A673 (cell line): ENCODE results near the gene HERPUD2. TPM values are rescaled to one million over a fixed set of nuclear protein-coding genes. Genes with fewer than 3 reads are reported as not detected.
"Not testable (repeated sequence)": the region's sequence is repeated elsewhere in the genome, so short reads cannot be mapped to it uniquely, and the experiment has no call there.

Experiments
- BruUV-seq: library from RNA; stranded (reverse); fragments of 400-500 nt; replicated peaks from 2 replicates; lab custom pipeline; 2021; lab: Mats Ljungman, UMichigan
- CTCF ChIA-PET: fragments of 300-600 bp; sonication (Branson Sonifier 250); formaldehyde crosslinking; loops from one replicate; lab custom pipeline; 2022; ENCODE audit warnings: antibody characterized with exemption; lab: Charles Lee
- POLR2A ChIA-PET: fragments of 300-600 bp; sonication (Branson Sonifier 250); formaldehyde crosslinking; loops from one replicate; lab custom pipeline; 2022; ENCODE audit warnings: antibody characterized with exemption; ENCODE audit not compliant: low non-redundant PET; lab: Charles Lee
- DNase-seq: peaks from one replicate; pipeline ENCODE4 v3.0.0-alpha.2; 2015; ENCODE audit warnings: low spot score
- H3K27ac ChIP-seq: fragments of 200-600 bp; sonication (generic); 2 replicates; pipeline ENCODE4 v1.5.1; 2016; ENCODE audit warnings: mixed run types, low read depth, mild to moderate bottlenecking, mixed read lengths, antibody characterized with exemption, low read length; ENCODE audit not compliant: poor library complexity, severe bottlenecking
- H3K27me3 ChIP-seq: fragments of 200-600 bp; sonication (generic); replicated peaks from 2 replicates; pipeline ENCODE4 v1.6.1; 2017; ENCODE audit warnings: mixed run types, low read depth, mild to moderate bottlenecking, mixed read lengths, antibody characterized with exemption, low read length; ENCODE audit not compliant: insufficient read depth, poor library complexity
- H3K36me3 ChIP-seq: fragments of 200-600 bp; sonication (generic); 2 replicates; pipeline ENCODE4 v1.6.1; 2016; ENCODE audit warnings: mixed run types, mild to moderate bottlenecking, mixed read lengths, antibody characterized with exemption, low read length; ENCODE audit not compliant: insufficient read depth, poor library complexity, severe bottlenecking
- H3K4me1 ChIP-seq: fragments of 200-600 bp; sonication (generic); 2 replicates; pipeline ENCODE4 v1.6.1; 2017; ENCODE audit warnings: mixed run types, mild to moderate bottlenecking, mixed read lengths, antibody characterized with exemption, low read length; ENCODE audit not compliant: insufficient read depth, poor library complexity, severe bottlenecking
- H3K4me3 ChIP-seq: fragments of 200-600 bp; sonication (generic); 2 replicates; pipeline ENCODE4 v1.5.1; 2016; ENCODE audit warnings: low read depth, mixed run types, mild to moderate bottlenecking, mixed read lengths, low read length; ENCODE audit not compliant: poor library complexity, severe bottlenecking
- H3K9me3 ChIP-seq: fragments of 200-600 bp; sonication (generic); 2 replicates; pipeline ENCODE4 v1.6.1; 2016; ENCODE audit warnings: mixed run types, low read depth, mild to moderate bottlenecking, mixed read lengths, antibody characterized with exemption, low read length; ENCODE audit not compliant: poor library complexity, severe bottlenecking
- EZH2 ChIP-seq: fragments of 200-600 bp; sonication (generic); IDR thresholded peaks from 2 replicates; pipeline ENCODE4 v1.6.1; 2017; ENCODE audit warnings: borderline replicate concordance, low read depth, mild to moderate bottlenecking, mixed read lengths, antibody characterized with exemption, low read length; ENCODE audit not compliant: poor library complexity, severe bottlenecking
- intact Hi-C: fragments of 100-400 bp; cut with micrococcal nuclease; formaldehyde crosslinking; loops from one replicate; pipeline ENCODE4 v1.10.0; 2022; ENCODE audit not compliant: unreplicated experiment
- total RNA-seq: library from RNA; stranded (reverse); gene quantifications from 2 replicates; pipeline ENCODE4 v1.2.3, GENCODE V29; 2021
- TF ChIP-seq, protein P1 (sequence below): fragments of 300-800, 200-600 bp; sonication (generic); conservative IDR thresholded peaks from 2 replicates; pipeline ENCODE4 v1.5.1; 2017; ENCODE audit warnings: low read depth, mild to moderate bottlenecking, antibody characterized with exemption, low read length, moderate library complexity, mixed read lengths

HERPUD2 gene
- total RNA-seq, 1 experiment from 2014 or later = 23.3 TPM

DNA sequence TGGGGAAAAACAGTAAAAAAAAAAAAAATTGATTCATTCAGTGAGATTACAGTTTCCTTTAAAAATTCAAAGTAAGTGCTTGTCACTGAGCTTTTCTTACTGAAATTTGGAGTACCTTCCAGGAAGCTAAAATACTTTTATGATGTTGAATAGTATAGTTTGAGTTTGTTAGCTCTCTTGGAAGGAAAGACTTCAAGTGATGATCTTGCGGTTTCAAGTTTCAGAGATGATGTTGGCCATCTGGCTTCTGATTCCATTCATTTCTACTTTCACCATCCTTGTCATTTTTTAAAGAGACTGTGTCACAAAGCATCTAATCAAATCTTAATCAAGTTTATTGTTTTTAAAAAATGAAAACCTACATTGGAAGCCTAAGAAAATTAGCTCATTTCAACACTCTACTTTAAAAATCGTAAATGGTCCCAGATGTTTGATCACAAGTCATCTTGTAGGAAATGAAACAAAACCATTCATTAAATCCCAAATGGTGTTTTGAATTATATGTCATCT is 4.9 kb upstream of the HERPUD2 start:
- intact Hi-C loops = no loop called here
- H3K4me3 ChIP-seq = no peak overlapping the region
- DNase-seq = no peak
- H3K27me3 ChIP-seq = no peaks in the 10 kb centered on the region
- no peak overlapping the region for H3K27ac ChIP-seq
- no peaks in the 10 kb centered on the region for H3K36me3 ChIP-seq
- ChIA-PET POLR2A (interaction anchor here (0.6 kb wide), 1 partner anchor 12 kb away, joined by 7 read pairs; no protein-coding TSS in a partner anchor), CTCF (interaction anchor here (0.6 kb wide), 1 partner anchor 1599 kb away, joined by 3 read pairs; no protein-coding TSS in a partner anchor)
- TF ChIP-seq, protein P1, sequence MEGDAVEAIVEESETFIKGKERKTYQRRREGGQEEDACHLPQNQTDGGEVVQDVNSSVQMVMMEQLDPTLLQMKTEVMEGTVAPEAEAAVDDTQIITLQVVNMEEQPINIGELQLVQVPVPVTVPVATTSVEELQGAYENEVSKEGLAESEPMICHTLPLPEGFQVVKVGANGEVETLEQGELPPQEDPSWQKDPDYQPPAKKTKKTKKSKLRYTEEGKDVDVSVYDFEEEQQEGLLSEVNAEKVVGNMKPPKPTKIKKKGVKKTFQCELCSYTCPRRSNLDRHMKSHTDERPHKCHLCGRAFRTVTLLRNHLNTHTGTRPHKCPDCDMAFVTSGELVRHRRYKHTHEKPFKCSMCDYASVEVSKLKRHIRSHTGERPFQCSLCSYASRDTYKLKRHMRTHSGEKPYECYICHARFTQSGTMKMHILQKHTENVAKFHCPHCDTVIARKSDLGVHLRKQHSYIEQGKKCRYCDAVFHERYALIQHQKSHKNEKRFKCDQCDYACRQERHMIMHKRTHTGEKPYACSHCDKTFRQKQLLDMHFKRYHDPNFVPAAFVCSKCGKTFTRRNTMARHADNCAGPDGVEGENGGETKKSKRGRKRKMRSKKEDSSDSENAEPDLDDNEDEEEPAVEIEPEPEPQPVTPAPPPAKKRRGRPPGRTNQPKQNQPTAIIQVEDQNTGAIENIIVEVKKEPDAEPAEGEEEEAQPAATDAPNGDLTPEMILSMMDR = no peak
- no peak for TF ChIP-seq EZH2
- H3K9me3 ChIP-seq = no peaks in the 10 kb centered on the region
- BruUV-seq = no TSS peak
- H3K4me1 ChIP-seq = peaks cover 7% of the 10 kb centered on the region

DNA sequence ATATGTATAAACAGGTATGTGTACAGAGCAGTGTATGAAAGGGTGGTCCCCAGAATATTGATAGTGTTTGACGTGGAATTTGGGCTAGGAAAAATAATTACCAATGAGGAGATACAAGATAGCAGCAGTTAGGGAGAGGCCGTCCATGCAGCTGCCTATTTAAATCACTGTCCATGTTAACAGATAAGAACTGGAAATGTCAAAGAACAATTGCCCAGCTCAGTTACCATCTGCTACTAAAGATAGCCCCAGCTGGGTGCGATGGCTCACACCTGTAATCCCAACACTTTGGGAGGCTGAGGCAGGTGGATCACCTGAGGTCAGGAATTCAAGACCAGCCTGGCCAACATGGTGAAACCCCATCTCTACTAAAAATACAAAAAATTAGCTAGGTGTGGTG is 3.4 kb upstream of the HERPUD2 start:
- intact Hi-C loops, H3K27ac ChIP-seq, H3K36me3 ChIP-seq, DNase-seq, H3K4me3 ChIP-seq, H3K27me3 ChIP-seq, H3K4me1 ChIP-seq, CTCF ChIA-PET, BruUV-seq, POLR2A ChIA-PET, H3K9me3 ChIP-seq: not testable (repeated sequence)

DNA sequence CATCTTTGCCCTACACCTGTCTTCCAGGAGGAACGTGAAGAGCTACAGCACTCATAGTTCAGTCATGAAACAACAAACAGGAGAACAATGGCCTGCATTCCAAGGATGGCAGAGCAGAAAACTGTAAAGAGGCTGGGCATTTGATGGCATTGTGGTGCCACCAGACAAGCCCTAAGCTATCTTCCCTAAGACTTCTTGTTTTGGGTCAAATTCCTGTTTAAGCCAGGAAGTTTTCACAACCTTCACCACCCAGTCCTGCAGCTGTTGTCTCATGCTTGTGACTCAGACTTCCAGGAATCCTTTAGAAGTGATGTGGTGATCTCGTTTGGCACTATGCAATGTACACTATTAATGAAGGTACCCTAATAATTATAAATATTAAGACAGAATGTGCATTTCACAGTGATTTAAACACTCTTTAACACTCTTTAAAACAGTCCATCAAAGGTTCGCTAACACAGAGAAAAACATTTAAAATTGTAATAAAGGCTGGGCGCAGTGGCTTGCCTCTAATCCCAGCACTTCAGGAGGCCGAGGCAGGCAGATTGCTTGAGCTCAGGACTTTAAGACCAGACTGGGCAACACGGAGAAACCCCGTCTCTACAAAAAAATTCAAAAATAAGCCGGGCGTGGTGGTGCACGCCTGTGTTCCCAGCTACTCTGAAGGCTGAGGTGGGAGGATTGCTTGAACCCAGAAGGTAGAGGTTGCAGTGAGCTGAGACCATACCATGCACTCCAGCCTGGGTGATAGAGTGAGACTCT is 2.7 kb upstream of the HERPUD2 start:
- no peaks in the 10 kb centered on the region for H3K9me3 ChIP-seq
- POLR2A ChIA-PET = no interaction called here
- no peaks in the 10 kb centered on the region for H3K36me3 ChIP-seq
- no peak overlapping the region for H3K4me3 ChIP-seq
- no peaks in the 10 kb centered on the region for H3K27me3 ChIP-seq
- CTCF ChIA-PET = no interaction called here
- no peak for DNase-seq
- TF ChIP-seq EZH2 = no peak
- TF ChIP-seq, protein P1 = no peak
- H3K27ac ChIP-seq = no peak overlapping the region
- intact Hi-C loops = no loop called here
- H3K4me1 ChIP-seq = peaks cover 12% of the 10 kb centered on the region
- BruUV-seq = no TSS peak
